ENCODE data around the gene BMPR2. TPM values are rescaled to one million over a fixed set of nuclear protein-coding genes. Genes with fewer than 3 reads are reported as not detected.

The BMPR2 gene
- total RNA-seq, 2 donors from 2014 or later = 11.3 to 12.4 TPM

- Mint-ChIP-seq H3K4me3 (no peak overlapping the region), H3K27me3 (no peaks in the 10 kb centered on the region), H3K4me1 (no peaks in the 10 kb centered on the region), H3K36me3 (ENCODE audit: low read depth) (no peaks in the 10 kb centered on the region), H3K27ac (no peak overlapping the region)
- H3K9me3 ChIP-seq (ENCODE audit: control insufficient read depth, low read length, poor library complexity, severe bottlenecking) = no peaks in the 10 kb centered on the region
- no peak for DNase-seq
- no peak for ATAC-seq
Observed at GRCh38 chr2:202442882-202443281, 66.8 kb downstream of the BMPR2 start.

- H3K27ac Mint-ChIP-seq = no peak overlapping the region
- ATAC-seq = no peak
- H3K4me1 Mint-ChIP-seq = no peaks in the 10 kb centered on the region
- H3K36me3 Mint-ChIP-seq (ENCODE audit: low read depth) = no peaks in the 10 kb centered on the region
- H3K27me3 Mint-ChIP-seq = no peaks in the 10 kb centered on the region
- H3K4me3 Mint-ChIP-seq = no peak overlapping the region
- no peak for DNase-seq
- H3K9me3 ChIP-seq (ENCODE audit: control insufficient read depth, low read length, poor library complexity, severe bottlenecking) = no peaks in the 10 kb centered on the region
Observed at GRCh38 chr2:202444000-202444399, 67.9 kb downstream of the BMPR2 start.

GRCh38 chr2:202449344-202449743 lies 73.2 kb downstream of the BMPR2 start:
- no peak for ATAC-seq
- peaks cover 3% of the 10 kb centered on the region for H3K4me1 Mint-ChIP-seq
- no peak overlapping the region for H3K27ac Mint-ChIP-seq
- peaks cover 3% of the 10 kb centered on the region for H3K36me3 Mint-ChIP-seq (ENCODE audit: low read depth)
- no peak overlapping the region for H3K4me3 Mint-ChIP-seq
- H3K27me3 Mint-ChIP-seq = no peaks in the 10 kb centered on the region
- no peak for DNase-seq
- no peaks in the 10 kb centered on the region for H3K9me3 ChIP-seq (ENCODE audit: control insufficient read depth, low read length, poor library complexity, severe bottlenecking)

- DNase-seq = no peak
- Mint-ChIP-seq H3K27ac (no peak overlapping the region), H3K4me1 (peaks cover 3% of the 10 kb centered on the region), H3K27me3 (no peaks in the 10 kb centered on the region), H3K4me3 (no peak overlapping the region), H3K36me3 (ENCODE audit: low read depth) (peaks cover 3% of the 10 kb centered on the region)
- no peak for ATAC-seq
- H3K9me3 ChIP-seq (ENCODE audit: control insufficient read depth, low read length, poor library complexity, severe bottlenecking) = no peaks in the 10 kb centered on the region
Observed at GRCh38 chr2:202450785-202451184, 74.7 kb downstream of the BMPR2 start.

- peaks cover 3% of the 10 kb centered on the region for H3K36me3 Mint-ChIP-seq (ENCODE audit: low read depth)
- no peak overlapping the region for H3K4me3 Mint-ChIP-seq
- no peaks in the 10 kb centered on the region for H3K9me3 ChIP-seq (ENCODE audit: control insufficient read depth, low read length, poor library complexity, severe bottlenecking)
- peaks cover 6% of the 10 kb centered on the region for H3K4me1 Mint-ChIP-seq
- DNase-seq (no peak), ATAC-seq (no peak)
- H3K27me3 Mint-ChIP-seq = no peaks in the 10 kb centered on the region
- H3K27ac Mint-ChIP-seq = no peak overlapping the region
Observed at GRCh38 chr2:202452744-202453143, 76.6 kb downstream of the BMPR2 start.

- DNase-seq (no peak), ATAC-seq (no peak)
- Mint-ChIP-seq H3K4me3 (no peak overlapping the region), H3K27ac (no peak overlapping the region), H3K4me1 (peaks cover 6% of the 10 kb centered on the region), H3K27me3 (no peaks in the 10 kb centered on the region), H3K36me3 (ENCODE audit: low read depth) (peaks cover 4% of the 10 kb centered on the region)
- no peaks in the 10 kb centered on the region for H3K9me3 ChIP-seq (ENCODE audit: control insufficient read depth, low read length, poor library complexity, severe bottlenecking)
Observed at GRCh38 chr2:202454536-202454935, 78.4 kb downstream of the BMPR2 start.

GRCh38 chr2:202455114-202455513 lies 79.0 kb downstream of the BMPR2 start:
- ATAC-seq (no peak), DNase-seq (no peak)
- H3K27me3 Mint-ChIP-seq = no peaks in the 10 kb centered on the region
- no peaks in the 10 kb centered on the region for H3K9me3 ChIP-seq (ENCODE audit: control insufficient read depth, low read length, poor library complexity, severe bottlenecking)
- H3K36me3 Mint-ChIP-seq (ENCODE audit: low read depth) = peaks cover 4% of the 10 kb centered on the region
- no peak overlapping the region for H3K4me3 Mint-ChIP-seq
- H3K27ac Mint-ChIP-seq = no peak overlapping the region
- H3K4me1 Mint-ChIP-seq = peaks cover 6% of the 10 kb centered on the region

GRCh38 chr2:202460119-202460518 lies 84.0 kb downstream of the BMPR2 start:
- H3K9me3 ChIP-seq (ENCODE audit: control insufficient read depth, low read length, poor library complexity, severe bottlenecking) = no peaks in the 10 kb centered on the region
- peaks cover 2% of the 10 kb centered on the region for H3K36me3 Mint-ChIP-seq (ENCODE audit: low read depth)
- no peak overlapping the region for H3K4me3 Mint-ChIP-seq
- H3K4me1 Mint-ChIP-seq = peaks cover 3% of the 10 kb centered on the region
- no peak overlapping the region for H3K27ac Mint-ChIP-seq
- no peaks in the 10 kb centered on the region for H3K27me3 Mint-ChIP-seq
- ATAC-seq = no peak
- DNase-seq = no peak

- H3K27me3 Mint-ChIP-seq = no peaks in the 10 kb centered on the region
- H3K4me1 Mint-ChIP-seq = peaks cover 5% of the 10 kb centered on the region
- ATAC-seq (no peak), DNase-seq (no peak)
- no peaks in the 10 kb centered on the region for H3K36me3 Mint-ChIP-seq (ENCODE audit: low read depth)
- no peak overlapping the region for H3K4me3 Mint-ChIP-seq
- no peaks in the 10 kb centered on the region for H3K9me3 ChIP-seq (ENCODE audit: control insufficient read depth, low read length, poor library complexity, severe bottlenecking)
- no peak overlapping the region for H3K27ac Mint-ChIP-seq
Observed at GRCh38 chr2:202479090-202479489, 103.0 kb downstream of the BMPR2 start.

- Mint-ChIP-seq H3K27ac (no peak overlapping the region), H3K36me3 (ENCODE audit: low read depth) (no peaks in the 10 kb centered on the region), H3K4me1 (peaks cover 5% of the 10 kb centered on the region), H3K4me3 (no peak overlapping the region), H3K27me3 (no peaks in the 10 kb centered on the region)
- H3K9me3 ChIP-seq (ENCODE audit: control insufficient read depth, low read length, poor library complexity, severe bottlenecking) = no peaks in the 10 kb centered on the region
- no peak for DNase-seq
- ATAC-seq = no peak
Observed at GRCh38 chr2:202479610-202480009, 103.5 kb downstream of the BMPR2 start.

GRCh38 chr2:202486351-202486750 lies 110.2 kb downstream of the BMPR2 start:
- Mint-ChIP-seq H3K27ac (no peak overlapping the region), H3K27me3 (no peaks in the 10 kb centered on the region), H3K36me3 (ENCODE audit: low read depth) (no peaks in the 10 kb centered on the region), H3K4me3 (no peak overlapping the region), H3K4me1 (peaks cover 2% of the 10 kb centered on the region)
- no peak for ATAC-seq
- no peaks in the 10 kb centered on the region for H3K9me3 ChIP-seq (ENCODE audit: control insufficient read depth, low read length, poor library complexity, severe bottlenecking)
- no peak for DNase-seq

- peak overlapping the region; percentile 37 for H3K27ac Mint-ChIP-seq
- no peaks in the 10 kb centered on the region for H3K36me3 Mint-ChIP-seq (ENCODE audit: low read depth)
- H3K27me3 Mint-ChIP-seq = no peaks in the 10 kb centered on the region
- ATAC-seq (no peak), DNase-seq (no peak)
- no peaks in the 10 kb centered on the region for H3K4me1 Mint-ChIP-seq
- H3K9me3 ChIP-seq (ENCODE audit: control insufficient read depth, low read length, poor library complexity, severe bottlenecking) = no peaks in the 10 kb centered on the region
- no peak overlapping the region for H3K4me3 Mint-ChIP-seq
Observed at GRCh38 chr2:202488671-202489070, 112.5 kb downstream of the BMPR2 start.

GRCh38 chr2:202490479-202490878 lies 114.4 kb downstream of the BMPR2 start:
- no peak overlapping the region for H3K4me3 Mint-ChIP-seq
- no peaks in the 10 kb centered on the region for H3K9me3 ChIP-seq (ENCODE audit: control insufficient read depth, low read length, poor library complexity, severe bottlenecking)
- DNase-seq = no peak
- no peak overlapping the region for H3K27ac Mint-ChIP-seq
- no peaks in the 10 kb centered on the region for H3K4me1 Mint-ChIP-seq
- no peaks in the 10 kb centered on the region for H3K27me3 Mint-ChIP-seq
- peaks cover 2% of the 10 kb centered on the region for H3K36me3 Mint-ChIP-seq (ENCODE audit: low read depth)
- ATAC-seq = no peak

- no peak for DNase-seq
- H3K36me3 Mint-ChIP-seq (ENCODE audit: low read depth) = peaks cover 2% of the 10 kb centered on the region
- H3K9me3 ChIP-seq (ENCODE audit: control insufficient read depth, low read length, poor library complexity, severe bottlenecking) = no peaks in the 10 kb centered on the region
- H3K4me3 Mint-ChIP-seq = no peak overlapping the region
- H3K27ac Mint-ChIP-seq = peak overlapping the region; percentile 37
- H3K4me1 Mint-ChIP-seq = no peaks in the 10 kb centered on the region
- no peak for ATAC-seq
- no peaks in the 10 kb centered on the region for H3K27me3 Mint-ChIP-seq
Observed at GRCh38 chr2:202491514-202491913, 115.4 kb downstream of the BMPR2 start.

Measured in T-helper 17 cell (primary cell).